ENCODE data around the gene AFF3.

The AFF3 gene

DNA sequence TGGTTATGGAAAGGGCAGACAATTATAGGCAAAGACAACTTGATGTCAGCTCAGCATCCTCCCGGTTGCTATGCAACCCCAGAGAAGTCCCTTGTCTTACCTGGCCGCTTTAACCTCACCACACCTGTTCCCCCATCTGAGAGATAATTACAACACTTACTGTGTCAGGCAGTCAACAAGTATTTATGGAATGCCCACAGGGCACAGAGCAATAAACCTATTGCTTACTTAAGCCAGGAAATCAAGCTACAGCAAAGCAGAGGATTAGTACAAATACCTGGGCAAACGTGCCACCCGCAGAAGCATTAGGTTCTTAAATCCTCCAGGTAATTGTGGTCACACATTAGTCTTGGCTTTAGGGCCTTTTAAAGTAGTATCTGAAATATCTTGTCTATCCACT is 332.2 kb downstream of the AFF3 start:
- H3K4me1 ChIP-seq (ENCODE audit: insufficient read depth, poor library complexity, severe bottlenecking): peaks cover 30% of the 10 kb centered on the region
- no peak for DNase-seq (ENCODE audit: low spot score)
- H3K4me3 ChIP-seq (ENCODE audit: severe bottlenecking): no peak overlapping the region
- H3K27ac ChIP-seq (ENCODE audit: poor library complexity, severe bottlenecking): no peak overlapping the region
- peak; percentile 48 for ATAC-seq (ENCODE audit: low read depth)
- no peaks in the 10 kb centered on the region for H3K36me3 ChIP-seq (ENCODE audit: low read depth)
- H3K27me3 ChIP-seq (ENCODE audit: insufficient read depth, poor library complexity, severe bottlenecking): no peaks in the 10 kb centered on the region
- TF ChIP-seq, protein P1, sequence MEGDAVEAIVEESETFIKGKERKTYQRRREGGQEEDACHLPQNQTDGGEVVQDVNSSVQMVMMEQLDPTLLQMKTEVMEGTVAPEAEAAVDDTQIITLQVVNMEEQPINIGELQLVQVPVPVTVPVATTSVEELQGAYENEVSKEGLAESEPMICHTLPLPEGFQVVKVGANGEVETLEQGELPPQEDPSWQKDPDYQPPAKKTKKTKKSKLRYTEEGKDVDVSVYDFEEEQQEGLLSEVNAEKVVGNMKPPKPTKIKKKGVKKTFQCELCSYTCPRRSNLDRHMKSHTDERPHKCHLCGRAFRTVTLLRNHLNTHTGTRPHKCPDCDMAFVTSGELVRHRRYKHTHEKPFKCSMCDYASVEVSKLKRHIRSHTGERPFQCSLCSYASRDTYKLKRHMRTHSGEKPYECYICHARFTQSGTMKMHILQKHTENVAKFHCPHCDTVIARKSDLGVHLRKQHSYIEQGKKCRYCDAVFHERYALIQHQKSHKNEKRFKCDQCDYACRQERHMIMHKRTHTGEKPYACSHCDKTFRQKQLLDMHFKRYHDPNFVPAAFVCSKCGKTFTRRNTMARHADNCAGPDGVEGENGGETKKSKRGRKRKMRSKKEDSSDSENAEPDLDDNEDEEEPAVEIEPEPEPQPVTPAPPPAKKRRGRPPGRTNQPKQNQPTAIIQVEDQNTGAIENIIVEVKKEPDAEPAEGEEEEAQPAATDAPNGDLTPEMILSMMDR (IDR thresholded peaks at IDR 0.05; ENCODE audit: poor library complexity, severe bottlenecking): no peak
- no peaks in the 10 kb centered on the region for H3K9me3 ChIP-seq (ENCODE audit: severe bottlenecking)

DNA sequence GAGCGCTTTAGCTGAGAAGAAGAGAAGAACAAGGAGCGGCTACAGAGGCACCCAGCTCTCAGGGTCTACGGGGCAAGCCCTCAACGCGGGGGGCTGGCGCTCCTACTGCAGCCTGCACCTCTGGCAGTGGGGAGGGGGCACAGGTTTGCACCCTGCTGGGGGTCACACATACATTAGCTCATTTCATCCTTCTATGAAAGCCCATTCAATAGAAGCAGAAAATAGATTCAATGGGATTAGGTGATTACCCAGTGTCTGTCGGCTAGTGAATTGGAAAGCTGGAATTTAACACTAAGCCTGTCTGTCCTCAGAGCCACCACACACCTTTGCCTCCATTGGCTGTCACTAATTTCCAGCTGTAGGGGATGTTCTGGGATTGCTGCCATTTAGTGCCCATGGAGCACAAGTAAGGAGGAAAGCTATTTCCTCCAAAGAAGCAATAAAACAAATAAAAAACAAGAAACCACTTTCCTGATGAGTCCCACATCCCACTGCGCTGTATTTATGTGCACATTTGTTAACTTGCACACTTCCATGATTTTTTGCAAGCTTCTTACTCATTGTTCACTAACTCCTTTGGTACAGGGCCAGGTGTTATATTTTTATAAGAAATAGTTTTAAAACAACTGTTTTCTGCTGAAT is 333.0 kb downstream of the AFF3 start:
- TF ChIP-seq, protein P1 (IDR thresholded peaks at IDR 0.05; ENCODE audit: poor library complexity, severe bottlenecking): no peak
- DNase-seq (ENCODE audit: low spot score): no peak
- Histone ChIP-seq H3K36me3 (ENCODE audit: low read depth) (no peaks in the 10 kb centered on the region), H3K27ac (ENCODE audit: poor library complexity, severe bottlenecking) (peak overlapping the region; percentile 28), H3K4me1 (ENCODE audit: insufficient read depth, poor library complexity, severe bottlenecking) (peaks cover 33% of the 10 kb centered on the region), H3K9me3 (ENCODE audit: severe bottlenecking) (no peaks in the 10 kb centered on the region), H3K27me3 (ENCODE audit: insufficient read depth, poor library complexity, severe bottlenecking) (no peaks in the 10 kb centered on the region), H3K4me3 (ENCODE audit: severe bottlenecking) (no peak overlapping the region)
- ATAC-seq (ENCODE audit: low read depth): no peak

DNA sequence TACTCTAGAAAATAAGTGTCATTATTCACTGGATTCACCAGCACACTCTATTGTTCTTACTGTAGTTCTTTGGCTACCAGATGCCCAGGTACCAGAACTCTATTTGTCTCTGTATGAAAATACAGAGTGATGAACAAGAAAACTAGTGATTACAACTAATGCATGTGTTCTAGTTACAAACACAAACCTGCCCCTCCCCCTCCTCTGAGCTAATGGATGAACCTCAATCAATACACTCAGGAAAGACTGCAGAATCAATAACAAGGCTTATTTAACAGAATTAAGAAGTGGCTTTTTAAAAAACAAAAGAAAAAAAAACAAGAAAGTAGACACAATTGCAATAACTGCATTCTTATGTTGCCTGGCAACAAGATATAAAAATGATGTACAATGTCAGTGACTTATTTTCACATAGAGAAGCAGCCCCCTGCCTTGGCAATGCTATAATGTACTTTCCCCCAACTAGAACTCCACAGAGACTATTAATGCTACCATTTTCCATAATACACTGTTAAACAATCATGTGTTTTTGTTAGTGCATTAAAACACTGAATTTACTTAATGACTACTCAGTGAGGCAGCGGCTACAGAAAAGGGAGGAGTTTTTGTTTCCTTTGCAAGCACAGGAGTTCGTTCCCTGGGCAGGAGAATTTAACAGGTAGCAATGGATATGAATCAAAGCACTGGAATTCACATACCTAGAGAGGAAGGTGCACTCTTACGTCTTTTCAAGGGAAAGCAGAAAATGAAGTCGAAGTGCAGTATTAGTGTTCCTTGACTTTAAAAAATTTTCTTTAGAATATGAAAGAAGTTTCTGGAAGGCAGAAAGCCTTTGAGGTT is 333.8 kb downstream of the AFF3 start:
- Histone ChIP-seq H3K4me3 (ENCODE audit: severe bottlenecking) (no peak overlapping the region), H3K27ac (ENCODE audit: poor library complexity, severe bottlenecking) (peak overlapping the region; percentile 28), H3K27me3 (ENCODE audit: insufficient read depth, poor library complexity, severe bottlenecking) (no peaks in the 10 kb centered on the region), H3K36me3 (ENCODE audit: low read depth) (no peaks in the 10 kb centered on the region), H3K4me1 (ENCODE audit: insufficient read depth, poor library complexity, severe bottlenecking) (peaks cover 33% of the 10 kb centered on the region), H3K9me3 (ENCODE audit: severe bottlenecking) (no peaks in the 10 kb centered on the region)
- TF ChIP-seq, protein P1 (IDR thresholded peaks at IDR 0.05; ENCODE audit: poor library complexity, severe bottlenecking): no peak
- DNase-seq (ENCODE audit: low spot score) (no peak), ATAC-seq (ENCODE audit: low read depth) (peak; percentile 89)

DNA sequence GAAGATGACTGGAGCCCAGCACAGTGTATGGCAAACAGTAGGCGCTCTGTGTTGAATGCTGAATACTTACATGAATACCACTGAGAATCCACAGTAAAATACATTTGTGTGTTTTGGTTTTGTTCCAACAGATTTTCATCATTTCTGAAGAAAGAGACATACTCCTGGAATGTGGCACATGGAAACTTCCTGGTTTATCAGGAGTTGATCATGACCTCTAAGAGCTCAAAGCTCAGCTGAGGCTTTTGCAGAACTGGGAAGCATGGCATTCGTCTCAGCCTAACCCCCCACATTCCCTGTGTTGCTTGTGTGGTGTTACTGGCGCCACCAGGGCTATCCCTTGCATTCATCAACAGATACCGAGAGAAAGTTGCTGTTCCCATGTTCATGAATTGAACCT is 335.6 kb downstream of the AFF3 start:
- H3K27ac ChIP-seq (ENCODE audit: poor library complexity, severe bottlenecking): no peak overlapping the region
- no peak overlapping the region for H3K4me3 ChIP-seq (ENCODE audit: severe bottlenecking)
- ATAC-seq (ENCODE audit: low read depth) (peak; percentile 44), DNase-seq (ENCODE audit: low spot score) (no peak)
- TF ChIP-seq, protein P1 (IDR thresholded peaks at IDR 0.05; ENCODE audit: poor library complexity, severe bottlenecking): no peak
- H3K9me3 ChIP-seq (ENCODE audit: severe bottlenecking): no peaks in the 10 kb centered on the region
- no peaks in the 10 kb centered on the region for H3K36me3 ChIP-seq (ENCODE audit: low read depth)
- no peaks in the 10 kb centered on the region for H3K27me3 ChIP-seq (ENCODE audit: insufficient read depth, poor library complexity, severe bottlenecking)
- peaks cover 33% of the 10 kb centered on the region for H3K4me1 ChIP-seq (ENCODE audit: insufficient read depth, poor library complexity, severe bottlenecking)

Data from RWPE2 (cell line).